ENCODE results near the gene CARS2. TPM values are rescaled to one million over a fixed set of nuclear protein-coding genes. Genes with fewer than 3 reads are reported as not detected.

Gene CARS2
- total and polyA plus RNA-seq, 2 of the 8 experiments (the other 6 are each of a cell fraction or from before 2014, with no cell fraction given), result 47.7 to 55.9 TPM

DNA sequence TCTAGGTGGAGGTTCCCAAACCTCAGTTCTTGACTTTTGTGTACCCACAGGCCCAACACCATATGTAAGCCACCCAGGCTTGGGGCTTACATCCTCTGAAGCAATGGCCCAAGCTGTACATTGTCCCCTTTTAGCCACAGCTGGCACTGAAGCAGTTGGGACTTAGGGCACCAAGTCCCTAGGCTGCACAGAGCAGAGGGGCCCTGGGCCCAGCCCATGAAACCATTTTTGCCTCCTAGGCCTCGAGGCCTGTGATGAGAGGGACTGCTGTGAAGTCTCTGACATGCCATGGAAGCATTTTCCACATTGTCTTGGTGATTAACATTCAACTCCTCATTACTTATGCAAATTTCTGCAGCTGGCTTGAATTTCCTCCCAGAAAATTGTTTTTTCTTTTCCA is 37.8 kb upstream of the CARS2 start (continued):
- TF ChIP-seq, protein P1, sequence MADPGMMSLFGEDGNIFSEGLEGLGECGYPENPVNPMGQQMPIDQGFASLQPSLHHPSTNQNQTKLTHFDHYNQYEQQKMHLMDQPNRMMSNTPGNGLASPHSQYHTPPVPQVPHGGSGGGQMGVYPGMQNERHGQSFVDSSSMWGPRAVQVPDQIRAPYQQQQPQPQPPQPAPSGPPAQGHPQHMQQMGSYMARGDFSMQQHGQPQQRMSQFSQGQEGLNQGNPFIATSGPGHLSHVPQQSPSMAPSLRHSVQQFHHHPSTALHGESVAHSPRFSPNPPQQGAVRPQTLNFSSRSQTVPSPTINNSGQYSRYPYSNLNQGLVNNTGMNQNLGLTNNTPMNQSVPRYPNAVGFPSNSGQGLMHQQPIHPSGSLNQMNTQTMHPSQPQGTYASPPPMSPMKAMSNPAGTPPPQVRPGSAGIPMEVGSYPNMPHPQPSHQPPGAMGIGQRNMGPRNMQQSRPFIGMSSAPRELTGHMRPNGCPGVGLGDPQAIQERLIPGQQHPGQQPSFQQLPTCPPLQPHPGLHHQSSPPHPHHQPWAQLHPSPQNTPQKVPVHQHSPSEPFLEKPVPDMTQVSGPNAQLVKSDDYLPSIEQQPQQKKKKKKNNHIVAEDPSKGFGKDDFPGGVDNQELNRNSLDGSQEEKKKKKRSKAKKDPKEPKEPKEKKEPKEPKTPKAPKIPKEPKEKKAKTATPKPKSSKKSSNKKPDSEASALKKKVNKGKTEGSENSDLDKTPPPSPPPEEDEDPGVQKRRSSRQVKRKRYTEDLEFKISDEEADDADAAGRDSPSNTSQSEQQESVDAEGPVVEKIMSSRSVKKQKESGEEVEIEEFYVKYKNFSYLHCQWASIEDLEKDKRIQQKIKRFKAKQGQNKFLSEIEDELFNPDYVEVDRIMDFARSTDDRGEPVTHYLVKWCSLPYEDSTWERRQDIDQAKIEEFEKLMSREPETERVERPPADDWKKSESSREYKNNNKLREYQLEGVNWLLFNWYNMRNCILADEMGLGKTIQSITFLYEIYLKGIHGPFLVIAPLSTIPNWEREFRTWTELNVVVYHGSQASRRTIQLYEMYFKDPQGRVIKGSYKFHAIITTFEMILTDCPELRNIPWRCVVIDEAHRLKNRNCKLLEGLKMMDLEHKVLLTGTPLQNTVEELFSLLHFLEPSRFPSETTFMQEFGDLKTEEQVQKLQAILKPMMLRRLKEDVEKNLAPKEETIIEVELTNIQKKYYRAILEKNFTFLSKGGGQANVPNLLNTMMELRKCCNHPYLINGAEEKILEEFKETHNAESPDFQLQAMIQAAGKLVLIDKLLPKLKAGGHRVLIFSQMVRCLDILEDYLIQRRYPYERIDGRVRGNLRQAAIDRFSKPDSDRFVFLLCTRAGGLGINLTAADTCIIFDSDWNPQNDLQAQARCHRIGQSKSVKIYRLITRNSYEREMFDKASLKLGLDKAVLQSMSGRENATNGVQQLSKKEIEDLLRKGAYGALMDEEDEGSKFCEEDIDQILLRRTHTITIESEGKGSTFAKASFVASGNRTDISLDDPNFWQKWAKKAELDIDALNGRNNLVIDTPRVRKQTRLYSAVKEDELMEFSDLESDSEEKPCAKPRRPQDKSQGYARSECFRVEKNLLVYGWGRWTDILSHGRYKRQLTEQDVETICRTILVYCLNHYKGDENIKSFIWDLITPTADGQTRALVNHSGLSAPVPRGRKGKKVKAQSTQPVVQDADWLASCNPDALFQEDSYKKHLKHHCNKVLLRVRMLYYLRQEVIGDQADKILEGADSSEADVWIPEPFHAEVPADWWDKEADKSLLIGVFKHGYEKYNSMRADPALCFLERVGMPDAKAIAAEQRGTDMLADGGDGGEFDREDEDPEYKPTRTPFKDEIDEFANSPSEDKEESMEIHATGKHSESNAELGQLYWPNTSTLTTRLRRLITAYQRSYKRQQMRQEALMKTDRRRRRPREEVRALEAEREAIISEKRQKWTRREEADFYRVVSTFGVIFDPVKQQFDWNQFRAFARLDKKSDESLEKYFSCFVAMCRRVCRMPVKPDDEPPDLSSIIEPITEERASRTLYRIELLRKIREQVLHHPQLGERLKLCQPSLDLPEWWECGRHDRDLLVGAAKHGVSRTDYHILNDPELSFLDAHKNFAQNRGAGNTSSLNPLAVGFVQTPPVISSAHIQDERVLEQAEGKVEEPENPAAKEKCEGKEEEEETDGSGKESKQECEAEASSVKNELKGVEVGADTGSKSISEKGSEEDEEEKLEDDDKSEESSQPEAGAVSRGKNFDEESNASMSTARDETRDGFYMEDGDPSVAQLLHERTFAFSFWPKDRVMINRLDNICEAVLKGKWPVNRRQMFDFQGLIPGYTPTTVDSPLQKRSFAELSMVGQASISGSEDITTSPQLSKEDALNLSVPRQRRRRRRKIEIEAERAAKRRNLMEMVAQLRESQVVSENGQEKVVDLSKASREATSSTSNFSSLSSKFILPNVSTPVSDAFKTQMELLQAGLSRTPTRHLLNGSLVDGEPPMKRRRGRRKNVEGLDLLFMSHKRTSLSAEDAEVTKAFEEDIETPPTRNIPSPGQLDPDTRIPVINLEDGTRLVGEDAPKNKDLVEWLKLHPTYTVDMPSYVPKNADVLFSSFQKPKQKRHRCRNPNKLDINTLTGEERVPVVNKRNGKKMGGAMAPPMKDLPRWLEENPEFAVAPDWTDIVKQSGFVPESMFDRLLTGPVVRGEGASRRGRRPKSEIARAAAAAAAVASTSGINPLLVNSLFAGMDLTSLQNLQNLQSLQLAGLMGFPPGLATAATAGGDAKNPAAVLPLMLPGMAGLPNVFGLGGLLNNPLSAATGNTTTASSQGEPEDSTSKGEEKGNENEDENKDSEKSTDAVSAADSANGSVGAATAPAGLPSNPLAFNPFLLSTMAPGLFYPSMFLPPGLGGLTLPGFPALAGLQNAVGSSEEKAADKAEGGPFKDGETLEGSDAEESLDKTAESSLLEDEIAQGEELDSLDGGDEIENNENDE (IDR thresholded peaks at IDR 0.05; ENCODE audit: insufficient replicate concordance, low read length), result no peak
- TF ChIP-seq, protein P2, sequence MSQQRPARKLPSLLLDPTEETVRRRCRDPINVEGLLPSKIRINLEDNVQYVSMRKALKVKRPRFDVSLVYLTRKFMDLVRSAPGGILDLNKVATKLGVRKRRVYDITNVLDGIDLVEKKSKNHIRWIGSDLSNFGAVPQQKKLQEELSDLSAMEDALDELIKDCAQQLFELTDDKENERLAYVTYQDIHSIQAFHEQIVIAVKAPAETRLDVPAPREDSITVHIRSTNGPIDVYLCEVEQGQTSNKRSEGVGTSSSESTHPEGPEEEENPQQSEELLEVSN (IDR thresholded peaks at IDR 0.05), result no peak
- TF ChIP-seq KDM5A (IDR thresholded peaks at IDR 0.05; ENCODE audit: low read length) (no peak), TAF1 (IDR thresholded peaks at IDR 0.05; ENCODE audit: low read depth, low read length) (no peak), PHF8 (conservative IDR thresholded peaks at IDR 0.05; ENCODE audit: low read depth, low read length) (no peak), CTBP2 (IDR thresholded peaks at IDR 0.05; ENCODE audit: borderline replicate concordance, insufficient read depth, insufficient read length, low read length) (no peak), NRF1 (IDR thresholded peaks at IDR 0.05; ENCODE audit: low read depth, low read length) (no peak), CHD2 (IDR thresholded peaks at IDR 0.05; ENCODE audit: low read length) (no peak), RAD21 (IDR thresholded peaks at IDR 0.05 in 1 of 2, conservative IDR thresholded peaks at IDR 0.05 in 1 of 2; ENCODE audit: low read depth in 2 of 2, low read length in 2 of 2) (no peak), TBP (IDR thresholded peaks at IDR 0.05; ENCODE audit: low read depth, low read length) (no peak), POLR2AphosphoS5 (IDR thresholded peaks at IDR 0.05; ENCODE audit: low read depth, low read length) (no peak)

Data from H1 (cell line).